NCI-H2196 (cell line): ENCODE data around the gene KRT1.
A peak's percentile ranks its signal among the peaks of the same experiment; 100 is the strongest.

Experiments used
- DNase-seq: peaks from one replicate; lab custom pipeline; 2025; ENCODE audit not compliant: unreplicated experiment; lab: John Stamatoyannopoulos, UW

KRT1 gene

GRCh38 chr12:52662093-52662917 lies 17.9 kb downstream of the KRT1 start:
- no peak for DNase-seq

- DNase-seq: no peak
These were observed 18.5 kb downstream of the KRT1 start for GRCh38 chr12:52661668-52662067.

GRCh38 chr12:52660934-52661499 lies 19.2 kb downstream of the KRT1 start:
- no peak for DNase-seq

GRCh38 chr12:52659951-52660350 lies 20.3 kb downstream of the KRT1 start:
- no peak for DNase-seq

- DNase-seq: no peak
These were observed 20.8 kb downstream of the KRT1 start for GRCh38 chr12:52659395-52659794.

- no peak for DNase-seq
These were observed 22.0 kb downstream of the KRT1 start for GRCh38 chr12:52658196-52658595.

GRCh38 chr12:52657250-52657902 lies 22.8 kb downstream of the KRT1 start:
- DNase-seq: no peak

- no peak for DNase-seq
These were observed 23.6 kb downstream of the KRT1 start for GRCh38 chr12:52656616-52657015.

- DNase-seq: peak; percentile 17
These were observed 24.5 kb downstream of the KRT1 start for GRCh38 chr12:52655720-52656124.

GRCh38 chr12:52655251-52655650 lies 25.0 kb downstream of the KRT1 start:
- no peak for DNase-seq

- DNase-seq: no peak
These were observed 28.4 kb downstream of the KRT1 start, which contains the start of gene KRT2 for GRCh38 chr12:52651726-52652261. TSS of gene KRT2 (minus strand) at chr12:52652211. CDS start at chr12:52652142, 69 bp downstream.

GRCh38 chr12:52650520-52651081 lies 29.6 kb downstream of the KRT1 start:
- no peak for DNase-seq

GRCh38 chr12:52649066-52649465 lies 31.1 kb downstream of the KRT1 start:
- no peak for DNase-seq

- no peak for DNase-seq
These were observed 32.1 kb downstream of the KRT1 start for GRCh38 chr12:52648012-52648550.

GRCh38 chr12:52647601-52648000 lies 32.6 kb downstream of the KRT1 start:
- no peak for DNase-seq

GRCh38 chr12:52646613-52647012 lies 33.6 kb downstream of the KRT1 start:
- no peak for DNase-seq

- no peak for DNase-seq
These were observed 34.2 kb downstream of the KRT1 start for GRCh38 chr12:52645982-52646381.

- no peak for DNase-seq
These were observed 35.0 kb downstream of the KRT1 start for GRCh38 chr12:52645120-52645761.

GRCh38 chr12:52644078-52644415 lies 36.2 kb downstream of the KRT1 start:
- no peak for DNase-seq

- DNase-seq: no peak
These were observed 36.8 kb downstream of the KRT1 start for GRCh38 chr12:52643233-52644077.
